GM06990 (cell line): ENCODE results near the gene COL16A1.

Source experiments
- DNase-seq: peaks from one replicate; pipeline ENCODE4 v3.0.0-alpha.2; 2011; ENCODE audit not compliant: insufficient read length; ENCODE audit errors: extremely low read depth
- H3K27me3 ChIP-seq: replicated peaks from 2 replicates; pipeline ENCODE4 v1.6.0; 2011; ENCODE audit warnings: low read length; ENCODE audit not compliant: control insufficient read depth, insufficient read depth
- H3K36me3 ChIP-seq: 2 replicates; pipeline ENCODE4 v1.5.1; 2011; ENCODE audit warnings: low read length; ENCODE audit not compliant: control insufficient read depth, insufficient read depth
- H3K4me3 ChIP-seq: replicated peaks from 2 replicates; pipeline ENCODE4 v1.5.1; 2011; ENCODE audit warnings: low read depth, mild to moderate bottlenecking, control low read depth, low read length
- CTCF ChIP-seq: IDR thresholded peaks from 2 replicates; pipeline ENCODE4 v1.5.1; 2011; ENCODE audit warnings: low read length, control low read depth, mild to moderate bottlenecking, inconsistent platforms; ENCODE audit not compliant: insufficient read depth, poor library complexity, severe bottlenecking

The COL16A1 gene

DNA sequence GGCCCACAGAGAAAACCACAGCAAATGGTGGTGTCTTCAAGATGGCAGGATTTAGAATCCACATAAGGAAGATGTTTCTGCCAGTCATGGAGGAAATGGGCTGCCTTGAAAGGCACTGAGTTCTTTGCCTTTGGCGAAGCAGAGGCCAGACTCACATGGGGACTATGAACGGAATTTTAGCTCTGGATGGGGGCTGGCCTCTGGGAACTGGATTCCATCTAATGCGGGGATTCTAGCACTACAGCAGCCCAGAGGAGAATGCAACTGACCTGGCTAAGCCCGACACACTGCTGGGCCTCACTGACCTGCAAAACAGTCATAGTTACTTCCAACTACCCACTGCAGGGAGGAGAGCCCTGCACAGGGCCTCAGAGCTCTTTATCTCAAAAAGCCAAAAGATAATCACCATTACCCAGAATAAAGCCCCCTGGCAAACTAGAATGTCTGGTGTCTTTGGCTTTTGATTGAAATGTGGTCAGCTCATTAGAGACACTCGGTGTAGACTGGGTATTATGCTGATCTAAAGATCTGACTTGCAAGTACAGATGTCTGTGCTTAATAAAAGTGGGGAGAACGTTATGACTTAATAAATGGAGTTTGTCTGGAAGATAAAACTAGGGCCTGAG lies 74.8 kb downstream of the COL16A1 start:
- no peaks in the 10 kb centered on the region for H3K27me3 ChIP-seq
- no peak for DNase-seq
- TF ChIP-seq CTCF: no peak
- peaks cover 42% of the 10 kb centered on the region for H3K36me3 ChIP-seq
- no peak overlapping the region for H3K4me3 ChIP-seq

DNA sequence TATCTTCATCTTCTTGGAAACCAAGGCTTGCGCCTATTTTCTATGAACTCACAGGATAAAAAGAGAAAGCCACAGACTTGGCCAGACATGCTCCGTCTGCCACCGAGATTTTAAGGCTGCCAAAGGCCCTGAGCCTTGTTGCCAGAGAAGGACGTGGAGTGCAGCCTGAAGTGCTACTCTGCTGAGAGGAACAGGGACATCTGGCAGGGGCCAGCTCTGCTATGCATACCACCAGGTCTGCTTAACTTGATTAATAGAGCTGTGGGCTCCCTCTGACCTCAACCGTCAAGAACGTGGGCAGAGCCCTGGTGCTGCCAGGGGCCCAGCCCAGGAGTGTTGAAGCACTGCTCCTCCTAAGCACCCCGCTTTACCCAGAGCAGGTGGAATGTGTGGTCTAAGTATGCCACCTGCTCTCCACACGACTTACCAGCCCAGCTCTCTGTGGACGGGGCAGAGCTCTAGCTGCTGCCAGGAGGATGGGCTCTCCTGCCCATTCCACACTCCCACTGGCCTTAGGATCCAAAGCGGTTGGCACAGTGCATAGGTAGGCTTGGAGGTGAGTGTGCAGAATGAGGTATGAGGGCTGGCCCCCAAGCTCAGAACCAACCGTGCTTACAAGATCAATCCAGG lies 75.8 kb downstream of the COL16A1 start:
- DNase-seq: no peak
- peaks cover 38% of the 10 kb centered on the region for H3K36me3 ChIP-seq

DNA sequence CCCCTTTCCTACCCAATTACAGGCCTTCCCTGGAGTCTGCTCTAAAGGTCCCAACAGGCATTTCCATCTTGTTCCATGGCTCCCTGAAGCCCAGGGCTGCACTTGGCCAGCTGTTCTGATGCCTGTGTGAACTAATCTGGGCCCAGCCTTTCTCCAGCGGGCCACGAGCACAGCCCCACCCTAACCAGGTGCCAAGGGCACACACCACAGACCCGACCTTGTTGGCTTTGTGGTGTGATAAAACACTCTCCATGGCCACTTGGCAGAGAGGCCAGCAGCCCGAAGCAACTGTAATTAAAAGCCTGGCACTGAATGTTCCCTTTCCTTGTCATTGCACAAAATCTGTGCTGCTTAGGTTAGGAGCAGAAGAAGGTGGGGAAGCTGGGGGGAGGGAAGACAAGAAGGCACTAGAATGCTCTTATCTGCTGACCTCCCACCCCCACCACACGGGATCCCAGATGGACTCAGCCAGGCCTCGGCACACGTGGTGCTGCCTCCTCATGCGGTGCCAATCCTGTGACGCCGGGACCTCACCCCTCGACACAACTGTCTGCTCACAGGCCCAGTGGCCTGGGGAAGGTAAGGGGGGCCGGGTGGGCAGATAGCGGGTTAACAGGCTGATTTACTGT lies 76.4 kb downstream of the COL16A1 start:
- H3K27me3 ChIP-seq: no peaks in the 10 kb centered on the region
- no peak overlapping the region for H3K4me3 ChIP-seq
- DNase-seq: no peak
- H3K36me3 ChIP-seq: peaks cover 32% of the 10 kb centered on the region
- no peak for TF ChIP-seq CTCF

More for the DNA sequence above, 75.8 kb downstream of the COL16A1 start:
- Histone ChIP-seq H3K27me3 (no peaks in the 10 kb centered on the region), H3K4me3 (no peak overlapping the region)
- TF ChIP-seq CTCF: no peak

DNA sequence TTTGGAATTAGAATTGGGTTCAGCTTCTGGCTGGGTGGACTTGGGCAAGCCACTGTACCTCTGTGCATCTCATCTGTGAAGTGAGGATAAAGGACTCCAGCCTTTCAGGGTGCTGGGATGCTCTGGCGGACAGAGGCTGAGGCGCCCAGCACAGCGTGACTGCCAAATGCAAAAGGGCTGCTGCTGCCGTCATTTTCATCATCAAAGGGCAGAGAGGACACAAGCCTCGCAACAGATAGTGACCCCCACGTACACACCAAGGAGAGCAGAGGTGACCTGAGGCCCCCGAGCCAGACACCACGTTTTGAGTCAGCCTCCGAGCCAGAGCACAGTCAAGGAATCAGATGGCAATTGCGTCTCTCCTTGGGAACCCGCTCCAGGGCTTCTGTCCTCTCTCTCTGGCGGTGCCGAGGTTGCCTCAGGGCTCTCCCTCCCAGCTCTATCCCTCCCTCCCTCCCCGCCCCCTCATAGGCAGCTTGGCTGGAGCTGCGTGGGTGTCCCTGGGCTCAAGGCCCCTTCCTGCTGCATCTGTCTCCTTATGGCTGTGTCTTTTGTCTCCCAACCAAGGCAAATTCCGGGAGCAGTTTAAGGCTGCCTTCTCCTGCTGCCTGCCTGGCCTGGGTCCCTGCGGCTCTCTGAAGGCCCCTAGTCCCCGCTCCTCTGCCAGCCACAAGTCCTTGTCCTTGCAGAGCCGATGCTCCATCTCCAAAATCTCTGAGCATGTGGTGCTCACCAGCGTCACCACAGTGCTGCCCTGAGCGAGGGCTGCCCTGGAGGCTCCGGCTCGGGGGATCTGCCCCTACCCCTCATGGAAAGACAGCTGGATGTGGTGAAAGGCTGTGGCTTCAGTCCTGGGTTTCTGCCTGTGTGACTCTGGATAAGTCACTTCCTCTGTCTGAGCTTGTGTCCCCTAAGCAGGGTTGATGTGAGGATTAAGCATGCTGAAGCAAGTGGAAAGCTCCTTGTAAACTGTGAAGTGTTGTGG lies 77.3 kb downstream of the COL16A1 start:
- H3K36me3 ChIP-seq: peaks cover 28% of the 10 kb centered on the region
- TF ChIP-seq CTCF: no peak
- DNase-seq: no peak

GRCh38 chr1:31625561-31626222 lies 78.1 kb downstream of the COL16A1 start:
- H3K36me3 ChIP-seq: peaks cover 23% of the 10 kb centered on the region
- no peaks in the 10 kb centered on the region for H3K27me3 ChIP-seq
- no peak for DNase-seq
- no peak overlapping the region for H3K4me3 ChIP-seq
- TF ChIP-seq CTCF: no peak

More for the DNA sequence above, 77.3 kb downstream of the COL16A1 start:
- Histone ChIP-seq H3K4me3 (no peak overlapping the region), H3K27me3 (no peaks in the 10 kb centered on the region)
